CD4-positive, CD25-positive, alpha-beta regulatory T cell (primary cell): ENCODE data around the gene MDN1. TPM values are rescaled to one million over a fixed set of nuclear protein-coding genes. Genes with fewer than 3 reads are reported as not detected.
"Not testable (repeated sequence)": the region's sequence is repeated elsewhere in the genome, so short reads cannot be mapped to it uniquely, and the experiment has no call there.

Experiments used
- ATAC-seq, 2 donors: fragments of 150-1000 bp; cut with Tn5 transposase; one replicate each; pipeline ENCODE4 v1.10.0; 2021; ENCODE audit warnings: low read depth in 2 of 2, moderate number of reproducible peaks in 2 of 2, moderate library complexity in 1 of 2
- DNase-seq, 3 donors: peaks; one replicate each; pipeline versions ENCODE4 v3.0.0 to v3.0.0-alpha.2; 2012 to 2022; ENCODE audit warnings: mixed read lengths in 1 of 3
- H3K27ac ChIP-seq: one replicate; pipeline ENCODE4 v1.7.0; 2013; ENCODE audit warnings: mild to moderate bottlenecking, low read length; ENCODE audit not compliant: insufficient read depth, poor library complexity, severe bottlenecking
- H3K27me3 ChIP-seq: one replicate; pipeline ENCODE4 v1.7.0; 2013; ENCODE audit warnings: low read length; ENCODE audit not compliant: control insufficient read depth, insufficient read depth
- H3K36me3 ChIP-seq: one replicate; pipeline ENCODE4 v1.7.0; 2013; ENCODE audit warnings: mild to moderate bottlenecking, low read length, moderate library complexity; ENCODE audit not compliant: control insufficient read depth, insufficient read depth
- H3K4me1 ChIP-seq: 2 replicates; pipeline ENCODE4 v1.7.0; 2013; ENCODE audit warnings: mild to moderate bottlenecking, low read length; ENCODE audit not compliant: insufficient read depth, control insufficient read depth, poor library complexity, severe bottlenecking
- H3K4me3 ChIP-seq: one replicate; pipeline ENCODE4 v1.7.0; 2013; ENCODE audit warnings: low read depth, mild to moderate bottlenecking, low read length, moderate library complexity
- H3K9me3 ChIP-seq, 2 experiments: 1 replicate in 1 of 2; 2 replicates in 1 of 2; pipeline ENCODE4 v1.7.0; 2013; ENCODE audit warnings: low read length in 2 of 2, mild to moderate bottlenecking in 1 of 2, moderate library complexity in 1 of 2; ENCODE audit not compliant: control insufficient read depth in 2 of 2
- H3K27ac Mint-ChIP-seq, 3 donors: one replicate each; pipeline ENCODE4 v1.8.0; 2020 to 2022; ENCODE audit warnings: mild to moderate bottlenecking in 3 of 3, mixed read lengths in 3 of 3, moderate library complexity in 2 of 3
- H3K27me3 Mint-ChIP-seq: one replicate; pipeline ENCODE4 v1.8.0; 2022; ENCODE audit warnings: mild to moderate bottlenecking, mixed read lengths
- H3K36me3 Mint-ChIP-seq: one replicate; pipeline ENCODE4 v1.8.0; 2020; ENCODE audit warnings: mixed read lengths
- H3K4me1 Mint-ChIP-seq, 4 donors: one replicate each; pipeline ENCODE4 v1.8.0; 2020 to 2022; ENCODE audit warnings: mixed read lengths in 4 of 4, mild to moderate bottlenecking in 1 of 4
- H3K4me3 Mint-ChIP-seq, 4 donors: one replicate each; pipeline ENCODE4 v1.8.0; 2020 to 2022; ENCODE audit warnings: mild to moderate bottlenecking in 4 of 4, mixed read lengths in 4 of 4, moderate library complexity in 3 of 4
- H3K9me3 Mint-ChIP-seq, 7 donors: one replicate each; pipeline ENCODE4 v1.8.0; 2020 to 2022; ENCODE audit warnings: mixed read lengths in 7 of 7, mild to moderate bottlenecking in 3 of 7, moderate library complexity in 2 of 7
- polyA plus RNA-seq, 4 donors: library from polyadenylated mRNA; unstranded; fragments of 300-500 nt; fragmentation: Illumina TruSeq; gene quantifications; one replicate each; pipeline ENCODE4 v1.2.3, GENCODE V29; 2021
- total RNA-seq: library from RNA; stranded (reverse); gene quantifications from one replicate; pipeline ENCODE4 v1.2.3, GENCODE V29; 2022

MDN1 gene
- total and polyA plus RNA-seq, 5 donors from 2014 or later: 5.7 to 49.2 (median 6.9) TPM

- not testable (repeated sequence) for H3K27ac Mint-ChIP-seq, H3K27me3 ChIP-seq, ATAC-seq, H3K9me3 Mint-ChIP-seq, DNase-seq, H3K9me3 ChIP-seq, H3K4me3 Mint-ChIP-seq, H3K4me1 ChIP-seq, H3K27ac ChIP-seq, H3K27me3 Mint-ChIP-seq, H3K4me3 ChIP-seq
- peaks cover 14 to 50% (median 32%) of the 10 kb centered on the region in 4 donors for H3K4me1 Mint-ChIP-seq
- H3K36me3 Mint-ChIP-seq: peaks cover 31% of the 10 kb centered on the region
- H3K36me3 ChIP-seq: peaks cover 38% of the 10 kb centered on the region
Observed at GRCh38 chr6:89847513-89847912, 27.9 kb upstream of the MDN1 start.

GRCh38 chr6:89843070-89843469 is 23.5 kb upstream of the MDN1 start:
- Mint-ChIP-seq H3K27me3 (no peaks in the 10 kb centered on the region), H3K4me3 (peak overlapping the region in 3 of 4 donors; percentile 13 to 29 (median 26)), H3K4me1 (peaks cover 18 to 48% (median 36%) of the 10 kb centered on the region in 4 donors), H3K27ac (peak overlapping the region; percentile 26 to 88 (median 83)), H3K9me3 (no peaks in the 10 kb centered on the region), H3K36me3 (peaks cover 24% of the 10 kb centered on the region)
- ATAC-seq (no peak), DNase-seq (no peak)
- no peaks in the 10 kb centered on the region for H3K27me3 ChIP-seq
- H3K4me1 ChIP-seq: peaks cover 6% of the 10 kb centered on the region
- H3K9me3 ChIP-seq: no peaks in the 10 kb centered on the region
- peak overlapping the region; percentile 24 for H3K4me3 ChIP-seq
- H3K27ac ChIP-seq: no peak overlapping the region
- H3K36me3 ChIP-seq: peaks cover 20% of the 10 kb centered on the region

- peaks cover 18 to 54% (median 34%) of the 10 kb centered on the region in 4 donors for H3K4me1 Mint-ChIP-seq
- no peak overlapping the region for H3K4me3 ChIP-seq
- no peak for DNase-seq
- H3K4me1 ChIP-seq: peaks cover 6% of the 10 kb centered on the region
- ATAC-seq: no peak
- no peaks in the 10 kb centered on the region for H3K9me3 Mint-ChIP-seq
- peak overlapping the region in 1 of 4 donors; percentile 38 for H3K4me3 Mint-ChIP-seq
- H3K36me3 Mint-ChIP-seq: peaks cover 21% of the 10 kb centered on the region
- H3K9me3 ChIP-seq: no peaks in the 10 kb centered on the region
- H3K27me3 ChIP-seq: no peaks in the 10 kb centered on the region
- peak overlapping the region in 2 of 3 donors; percentile 7 to 83 for H3K27ac Mint-ChIP-seq
- H3K27me3 Mint-ChIP-seq: no peaks in the 10 kb centered on the region
- peaks cover 13% of the 10 kb centered on the region for H3K36me3 ChIP-seq
- no peak overlapping the region for H3K27ac ChIP-seq
Observed at GRCh38 chr6:89842228-89842627, 22.6 kb upstream of the MDN1 start.

GRCh38 chr6:89840538-89840937 is 20.9 kb upstream of the MDN1 start:
- Histone ChIP-seq H3K9me3 (no peaks in the 10 kb centered on the region), H3K27ac (no peak overlapping the region), H3K36me3 (peaks cover 4% of the 10 kb centered on the region), H3K27me3 (no peaks in the 10 kb centered on the region), H3K4me1 (peaks cover 21% of the 10 kb centered on the region), H3K4me3 (no peak overlapping the region)
- no peaks in the 10 kb centered on the region for H3K9me3 Mint-ChIP-seq
- H3K4me3 Mint-ChIP-seq: peak overlapping the region in 2 of 4 donors; percentile 21 to 44
- ATAC-seq: no peak
- no peak for DNase-seq
- peaks cover 22 to 70% (median 45%) of the 10 kb centered on the region in 4 donors for H3K4me1 Mint-ChIP-seq
- H3K27ac Mint-ChIP-seq: peak overlapping the region; percentile 13 to 90 (median 62)
- H3K36me3 Mint-ChIP-seq: peaks cover 27% of the 10 kb centered on the region
- H3K27me3 Mint-ChIP-seq: no peaks in the 10 kb centered on the region

- H3K27ac Mint-ChIP-seq: peak overlapping the region; percentile 66 to 97 (median 93)
- Histone ChIP-seq H3K4me1 (peaks cover 36% of the 10 kb centered on the region), H3K27ac (no peak overlapping the region), H3K27me3 (no peaks in the 10 kb centered on the region), H3K9me3 (no peaks in the 10 kb centered on the region), H3K36me3 (peaks cover 14% of the 10 kb centered on the region), H3K4me3 (peak overlapping the region; percentile 51)
- DNase-seq (no peak), ATAC-seq (no peak)
- H3K27me3 Mint-ChIP-seq: no peaks in the 10 kb centered on the region
- H3K4me1 Mint-ChIP-seq: peaks cover 17 to 72% (median 44%) of the 10 kb centered on the region in 4 donors
- H3K36me3 Mint-ChIP-seq: peaks cover 39% of the 10 kb centered on the region
- peak overlapping the region; percentile 48 to 91 (median 68) for H3K4me3 Mint-ChIP-seq
- no peaks in the 10 kb centered on the region for H3K9me3 Mint-ChIP-seq
Observed at GRCh38 chr6:89836639-89837222, 17.1 kb upstream of the MDN1 start.

GRCh38 chr6:89834884-89835792 is 15.5 kb upstream of the MDN1 start:
- H3K9me3 Mint-ChIP-seq: no peaks in the 10 kb centered on the region
- H3K27ac Mint-ChIP-seq: peak overlapping the region; percentile 93 to 96 (median 95)
- Histone ChIP-seq H3K9me3 (no peaks in the 10 kb centered on the region), H3K27ac (peak overlapping the region; percentile 75), H3K4me3 (peak overlapping the region; percentile 58), H3K4me1 (peaks cover 44% of the 10 kb centered on the region), H3K27me3 (no peaks in the 10 kb centered on the region), H3K36me3 (peaks cover 15% of the 10 kb centered on the region)
- peak overlapping the region; percentile 79 to 91 (median 86) for H3K4me3 Mint-ChIP-seq
- H3K27me3 Mint-ChIP-seq: no peaks in the 10 kb centered on the region
- H3K4me1 Mint-ChIP-seq: peaks cover 24 to 76% (median 48%) of the 10 kb centered on the region in 4 donors
- peak in 2 of 3 donors; percentile 46 to 87 for DNase-seq
- peaks cover 35% of the 10 kb centered on the region for H3K36me3 Mint-ChIP-seq
- peak; percentile 85 to 94 for ATAC-seq

GRCh38 chr6:89830170-89830809 is 10.7 kb upstream of the MDN1 start:
- Mint-ChIP-seq H3K27ac (peak overlapping the region; percentile 84 to 98 (median 97)), H3K4me3 (peak overlapping the region; percentile 92 to 100 (median 98)), H3K36me3 (peaks cover 22% of the 10 kb centered on the region), H3K4me1 (peaks cover 13 to 52% (median 36%) of the 10 kb centered on the region in 4 donors), H3K9me3 (no peaks in the 10 kb centered on the region), H3K27me3 (no peaks in the 10 kb centered on the region)
- Histone ChIP-seq H3K27me3 (no peaks in the 10 kb centered on the region), H3K4me1 (peaks cover 33% of the 10 kb centered on the region), H3K36me3 (peaks cover 15% of the 10 kb centered on the region), H3K4me3 (peak overlapping the region; percentile 94), H3K9me3 (no peaks in the 10 kb centered on the region), H3K27ac (peak overlapping the region; percentile 88)
- DNase-seq: peak in 1 of 3 donors; percentile 16
- no peak for ATAC-seq
